GM21825 (cell line): Measurements from ENCODE around the gene MLLT6.

Experiments used
- ATAC-seq: cut with Tn5 transposase; IDR thresholded peaks from one replicate; pipeline ENCODE4 v1.9.1; 2021; ENCODE audit warnings: mild to moderate bottlenecking, moderate library complexity; ENCODE audit not compliant: unreplicated experiment

MLLT6 gene

DNA sequence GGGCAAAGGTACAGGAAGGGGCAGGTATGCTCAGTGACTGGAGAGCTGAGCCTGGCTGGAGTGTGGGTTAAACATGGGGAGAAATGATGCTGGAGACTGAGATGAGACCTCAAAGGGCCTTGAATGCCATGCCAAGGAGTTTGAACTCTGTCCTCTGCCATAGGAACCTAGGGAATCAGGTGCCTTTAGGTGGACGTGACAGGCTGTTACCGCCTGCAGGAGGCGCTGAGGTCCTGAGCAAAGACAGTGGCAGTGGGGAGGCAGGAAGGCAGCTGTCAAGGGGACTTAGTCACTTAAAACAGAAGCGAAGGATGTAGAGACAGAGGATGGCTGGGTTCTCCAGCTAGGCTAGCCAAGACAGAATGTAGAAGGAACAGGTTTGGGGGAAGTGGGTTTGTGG lies 56.5 kb downstream of the MLLT6 start:
- ATAC-seq: no peak

DNA sequence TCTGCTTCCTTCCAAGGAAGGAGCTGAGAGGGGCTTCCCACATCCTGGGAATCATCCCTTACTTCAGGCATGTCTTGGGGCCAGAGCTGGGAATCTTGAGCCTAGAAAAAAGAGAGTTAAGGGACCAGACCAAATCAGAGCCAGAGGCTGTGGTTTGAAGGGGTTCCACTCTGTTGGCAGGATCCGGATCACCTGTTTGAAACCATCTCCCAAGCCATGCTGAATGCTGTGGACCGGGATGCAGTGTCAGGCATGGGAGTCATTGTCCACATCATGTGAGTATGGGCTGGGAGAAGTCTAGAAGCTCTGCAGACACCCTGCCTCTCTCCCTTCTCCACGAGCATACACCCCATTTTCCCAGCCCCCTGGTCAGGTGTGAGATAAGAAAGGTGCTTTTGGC lies 57.2 kb downstream of the MLLT6 start:
- no peak for ATAC-seq

DNA sequence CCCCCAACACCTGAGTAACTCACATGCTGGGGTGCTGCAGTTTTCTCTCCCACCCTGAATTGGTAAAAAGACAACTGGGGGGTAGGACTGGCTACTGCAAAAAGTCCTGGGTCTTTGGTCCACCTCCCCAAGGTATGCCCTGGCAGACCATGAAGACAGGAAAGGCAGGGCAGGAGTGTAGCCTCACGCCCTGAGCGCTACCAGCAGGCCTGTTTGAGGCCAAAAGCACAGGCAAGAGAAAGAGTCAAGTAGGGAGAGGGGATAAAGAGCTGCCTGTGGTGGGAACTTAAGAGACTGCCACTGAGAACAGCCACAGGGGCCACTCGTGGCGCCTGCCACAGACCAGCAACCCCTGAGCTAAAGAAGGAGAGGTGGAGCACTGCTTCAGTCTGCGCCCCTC lies 61.3 kb downstream of the MLLT6 start:
- ATAC-seq: no peak

DNA sequence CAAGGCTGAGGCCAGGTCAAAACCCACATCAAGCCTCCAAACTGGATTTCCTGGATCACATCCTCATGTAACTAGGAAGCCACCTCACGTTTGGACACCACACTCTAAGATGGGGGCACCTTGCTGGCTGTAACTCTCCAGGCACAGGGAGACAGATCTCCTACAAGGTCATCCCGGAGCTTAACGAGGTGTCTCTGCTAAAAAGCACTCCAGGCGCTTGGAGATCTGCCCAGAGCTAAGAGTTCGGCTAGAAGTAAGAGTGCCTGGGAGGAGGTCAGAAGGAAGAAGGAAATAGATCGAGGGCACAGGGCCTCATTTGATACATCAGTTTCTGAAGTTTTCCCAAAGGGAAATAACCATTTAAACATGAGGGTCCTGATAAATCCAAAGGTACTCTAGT lies 63.3 kb downstream of the MLLT6 start:
- no peak for ATAC-seq

DNA sequence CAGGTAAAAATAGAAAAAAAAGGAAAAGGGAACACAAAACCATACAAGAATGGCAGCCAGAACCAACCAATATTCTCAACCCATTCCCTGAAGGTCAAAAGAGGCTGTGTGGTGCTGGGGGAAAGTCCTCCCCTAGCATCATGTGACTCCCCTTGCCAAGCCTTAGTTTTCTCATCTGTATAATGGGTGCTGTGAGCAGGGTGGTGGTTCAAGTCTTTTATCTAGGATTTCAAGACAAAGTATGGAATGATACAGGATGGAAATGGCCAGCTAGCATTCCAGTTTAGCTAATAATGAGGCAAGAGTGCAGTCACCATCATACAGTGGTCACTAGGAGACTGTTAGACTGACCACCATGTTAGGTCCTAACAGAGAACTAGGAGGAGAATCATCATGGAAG lies 68.2 kb downstream of the MLLT6 start:
- no peak for ATAC-seq

DNA sequence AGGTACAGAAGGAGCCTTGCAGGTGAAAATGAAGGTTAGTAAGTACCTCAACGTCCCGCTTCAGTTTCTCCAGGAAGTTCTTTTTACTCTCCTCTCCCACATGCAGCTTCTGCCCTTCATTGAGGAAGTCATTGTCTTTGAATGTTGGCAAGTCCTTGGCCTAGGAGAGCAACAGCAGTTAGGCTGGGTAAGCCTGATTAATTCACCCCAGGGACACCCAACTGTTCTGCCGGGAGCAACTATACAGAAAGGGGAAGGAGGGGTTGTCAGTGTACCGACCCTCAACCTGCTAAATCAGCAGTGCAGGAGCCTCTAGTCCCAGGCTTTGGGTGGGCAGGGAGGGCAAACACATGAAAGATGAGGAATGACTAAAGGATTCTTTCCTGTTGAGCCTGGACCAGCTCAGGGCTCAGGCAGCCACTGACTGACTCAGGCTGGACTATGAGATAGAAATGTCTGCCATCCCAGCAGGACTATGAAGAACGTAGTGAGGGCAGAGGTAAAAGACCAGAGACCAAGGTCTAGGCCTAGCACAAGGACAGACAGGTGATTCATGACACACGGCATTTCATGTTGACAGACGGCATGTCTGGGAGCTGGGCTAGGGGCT lies 72.7 kb downstream of the MLLT6 start:
- ATAC-seq: no peak
